Measurements from ENCODE around the gene C1GALT1.
"Not testable (repeated sequence)": the region's sequence is repeated elsewhere in the genome, so short reads cannot be mapped to it uniquely, and the experiment has no call there.

Gene C1GALT1

DNA sequence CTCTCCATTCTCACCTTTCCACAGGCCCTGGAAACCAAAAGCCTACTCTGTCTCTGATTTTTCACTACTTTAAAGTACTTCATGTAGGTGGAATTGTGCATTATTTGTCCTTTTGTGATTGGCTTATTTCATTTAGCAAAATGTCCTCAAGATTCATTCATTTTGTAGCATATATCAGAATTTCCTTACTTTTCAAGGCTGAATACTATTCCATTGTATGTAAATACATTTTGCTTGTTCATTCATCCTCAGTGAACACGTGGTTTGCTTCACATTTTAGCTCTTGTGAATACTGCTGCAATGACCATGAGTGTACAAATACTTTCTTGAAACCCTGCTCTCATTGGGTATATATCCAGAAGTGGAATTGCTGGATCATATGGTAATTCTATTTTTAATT, 8.8 kb downstream of the C1GALT1 start:
- Histone ChIP-seq H3K79me2 (ENCODE audit: insufficient read depth, low read length) (peaks cover 98% of the 10 kb centered on the region), H3K4me1 (ENCODE audit: insufficient read depth, low read length, severe bottlenecking) (no peaks in the 10 kb centered on the region), H3K27me3 (ENCODE audit: insufficient read depth, low read length) (no peaks in the 10 kb centered on the region), H2AFZ (ENCODE audit: low read length) (no peak overlapping the region), H4K20me1 (ENCODE audit: insufficient read depth, low read length) (no peaks in the 10 kb centered on the region), H3F3A (ENCODE audit: insufficient read depth, low read length) (no peaks in the 10 kb centered on the region), H3K9ac (ENCODE audit: low read length) (no peak overlapping the region), H3K4me2 (ENCODE audit: low read length) (no peak overlapping the region), H3K9me2 (ENCODE audit: low read depth, low read length) (no peaks in the 10 kb centered on the region), H3K36me3 (ENCODE audit: insufficient read depth, low read length) (peaks cover 56% of the 10 kb centered on the region), H3K27ac (ENCODE audit: low read depth, low read length, poor library complexity, severe bottlenecking) (no peak overlapping the region), H3K4me3 (ENCODE audit: low read depth, low read length, poor library complexity, severe bottlenecking) (no peak overlapping the region), H3K9me3 (ENCODE audit: low read length) (peaks cover 16% of the 10 kb centered on the region)
- no peak for TF ChIP-seq EZH2 (IDR thresholded peaks at IDR 0.05; ENCODE audit: borderline replicate concordance, low read length)
- TF ChIP-seq, protein P1, sequence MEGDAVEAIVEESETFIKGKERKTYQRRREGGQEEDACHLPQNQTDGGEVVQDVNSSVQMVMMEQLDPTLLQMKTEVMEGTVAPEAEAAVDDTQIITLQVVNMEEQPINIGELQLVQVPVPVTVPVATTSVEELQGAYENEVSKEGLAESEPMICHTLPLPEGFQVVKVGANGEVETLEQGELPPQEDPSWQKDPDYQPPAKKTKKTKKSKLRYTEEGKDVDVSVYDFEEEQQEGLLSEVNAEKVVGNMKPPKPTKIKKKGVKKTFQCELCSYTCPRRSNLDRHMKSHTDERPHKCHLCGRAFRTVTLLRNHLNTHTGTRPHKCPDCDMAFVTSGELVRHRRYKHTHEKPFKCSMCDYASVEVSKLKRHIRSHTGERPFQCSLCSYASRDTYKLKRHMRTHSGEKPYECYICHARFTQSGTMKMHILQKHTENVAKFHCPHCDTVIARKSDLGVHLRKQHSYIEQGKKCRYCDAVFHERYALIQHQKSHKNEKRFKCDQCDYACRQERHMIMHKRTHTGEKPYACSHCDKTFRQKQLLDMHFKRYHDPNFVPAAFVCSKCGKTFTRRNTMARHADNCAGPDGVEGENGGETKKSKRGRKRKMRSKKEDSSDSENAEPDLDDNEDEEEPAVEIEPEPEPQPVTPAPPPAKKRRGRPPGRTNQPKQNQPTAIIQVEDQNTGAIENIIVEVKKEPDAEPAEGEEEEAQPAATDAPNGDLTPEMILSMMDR (IDR thresholded peaks at IDR 0.05; ENCODE audit: low read length) = no peak

DNA sequence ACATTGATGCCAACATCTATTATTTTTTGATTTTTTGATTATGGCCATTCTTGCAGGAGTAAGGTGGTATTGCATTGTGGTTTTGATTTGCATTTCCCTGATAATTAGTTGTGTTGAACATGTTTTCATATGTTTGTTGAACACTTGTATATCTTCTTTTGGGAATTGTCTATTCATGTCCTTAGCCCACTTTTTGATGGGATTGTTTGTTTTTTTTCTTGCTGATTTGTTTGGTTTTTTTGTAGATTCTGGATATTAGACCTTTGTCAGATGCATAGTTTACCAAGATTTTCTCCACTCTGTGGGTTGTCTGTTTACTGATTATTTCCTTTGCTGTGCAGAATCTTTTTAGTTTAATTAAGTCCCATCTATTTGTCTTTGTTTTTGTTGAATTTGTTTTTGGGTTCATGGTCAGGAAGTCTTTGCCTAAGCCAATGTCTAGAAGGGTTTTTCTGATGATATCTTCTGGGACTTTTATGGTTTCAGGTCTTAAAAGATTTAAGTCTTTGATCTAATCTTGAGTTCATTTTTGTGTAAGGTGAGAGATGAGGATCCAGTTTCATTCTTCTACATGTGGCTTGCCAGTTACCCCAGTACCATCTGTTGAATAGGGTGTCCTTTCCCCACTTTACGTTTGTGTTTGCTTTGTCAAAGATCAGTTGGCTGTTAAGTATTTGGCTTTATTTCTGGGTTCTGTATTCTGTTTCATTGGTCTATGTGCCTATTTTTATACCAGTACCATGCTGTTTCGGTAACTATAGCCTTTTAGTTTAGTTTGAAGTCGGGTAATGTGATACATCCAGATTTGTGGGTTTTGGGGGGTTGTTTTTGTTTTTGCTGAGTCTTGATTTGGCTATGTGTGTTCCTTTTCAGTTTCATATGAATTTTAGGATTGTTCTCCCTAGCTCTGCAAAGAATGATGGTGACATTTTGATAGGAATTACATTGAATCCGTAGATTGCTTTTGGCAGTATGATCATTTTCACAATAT, 10.7 kb downstream of the C1GALT1 start:
- Histone ChIP-seq H3K79me2 (ENCODE audit: insufficient read depth, low read length) (peaks cover 85% of the 10 kb centered on the region), H3K36me3 (ENCODE audit: insufficient read depth, low read length) (peaks cover 38% of the 10 kb centered on the region), H3K9me3 (ENCODE audit: low read length) (peaks cover 16% of the 10 kb centered on the region)
- H3K9ac ChIP-seq (ENCODE audit: low read length); H3K4me2 ChIP-seq (ENCODE audit: low read length); H4K20me1 ChIP-seq (ENCODE audit: insufficient read depth, low read length); H3K27me3 ChIP-seq (ENCODE audit: insufficient read depth, low read length); H3K27ac ChIP-seq (ENCODE audit: low read depth, low read length, poor library complexity, severe bottlenecking); H3K9me2 ChIP-seq (ENCODE audit: low read depth, low read length); H3F3A ChIP-seq (ENCODE audit: insufficient read depth, low read length); H3K4me3 ChIP-seq (ENCODE audit: low read depth, low read length, poor library complexity, severe bottlenecking); H2AFZ ChIP-seq (ENCODE audit: low read length); H3K4me1 ChIP-seq (ENCODE audit: insufficient read depth, low read length, severe bottlenecking): not testable (repeated sequence)

DNA sequence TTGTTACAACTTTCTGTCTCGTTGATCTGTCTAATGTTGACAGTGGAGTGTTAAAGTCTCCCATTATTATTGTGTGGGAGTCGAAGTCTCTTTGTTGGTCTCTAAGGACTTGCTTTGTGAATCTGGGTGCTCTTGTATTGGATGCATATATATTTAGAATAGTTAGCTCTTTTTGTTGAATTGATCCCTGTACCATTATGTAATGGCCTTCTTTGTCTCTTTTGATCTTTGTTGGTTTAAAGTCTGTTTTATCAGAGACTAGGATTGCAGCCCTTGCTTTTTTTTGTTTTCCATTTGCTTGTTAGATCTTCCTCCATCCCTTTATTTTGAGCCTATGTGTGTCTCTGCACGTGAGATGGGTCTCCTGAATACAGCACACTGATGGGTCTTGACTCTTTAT, 17.2 kb downstream of the C1GALT1 start:
- Histone ChIP-seq H3K4me1 (ENCODE audit: insufficient read depth, low read length, severe bottlenecking) (peaks cover 12% of the 10 kb centered on the region), H3K79me2 (ENCODE audit: insufficient read depth, low read length) (peaks cover 55% of the 10 kb centered on the region), H3K9me3 (ENCODE audit: low read length) (peaks cover 11% of the 10 kb centered on the region)
- not testable (repeated sequence) for H2AFZ ChIP-seq (ENCODE audit: low read length); H3K4me2 ChIP-seq (ENCODE audit: low read length); H3K9me2 ChIP-seq (ENCODE audit: low read depth, low read length); H3K27ac ChIP-seq (ENCODE audit: low read depth, low read length, poor library complexity, severe bottlenecking); H4K20me1 ChIP-seq (ENCODE audit: insufficient read depth, low read length); H3K36me3 ChIP-seq (ENCODE audit: insufficient read depth, low read length); H3F3A ChIP-seq (ENCODE audit: insufficient read depth, low read length); H3K27me3 ChIP-seq (ENCODE audit: insufficient read depth, low read length); H3K4me3 ChIP-seq (ENCODE audit: low read depth, low read length, poor library complexity, severe bottlenecking); H3K9ac ChIP-seq (ENCODE audit: low read length)

DNA sequence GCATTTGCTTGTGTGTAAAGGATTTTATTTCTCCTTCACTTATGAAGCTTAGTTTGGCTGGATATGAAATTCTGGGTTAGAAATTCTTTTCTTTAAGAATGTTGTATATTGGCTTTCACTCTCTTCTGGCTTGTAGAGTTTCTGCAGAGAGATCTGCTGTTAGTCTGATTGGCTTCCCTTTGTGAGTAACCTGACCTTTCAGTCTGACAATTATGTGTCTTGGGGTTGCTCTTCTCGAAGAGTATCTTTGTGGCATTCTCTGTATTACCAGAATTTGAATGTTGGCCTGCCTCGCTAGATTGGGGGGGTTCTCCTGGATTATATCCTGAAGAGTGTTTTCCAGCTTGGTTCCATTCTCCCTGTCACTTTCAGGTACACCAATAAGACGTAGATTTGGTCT, 17.9 kb downstream of the C1GALT1 start:
- not testable (repeated sequence) for H3K9me3 ChIP-seq (ENCODE audit: low read length); H3K9me2 ChIP-seq (ENCODE audit: low read depth, low read length); H3K4me3 ChIP-seq (ENCODE audit: low read depth, low read length, poor library complexity, severe bottlenecking); H3K27ac ChIP-seq (ENCODE audit: low read depth, low read length, poor library complexity, severe bottlenecking); H3K4me2 ChIP-seq (ENCODE audit: low read length); H3K9ac ChIP-seq (ENCODE audit: low read length); H3K27me3 ChIP-seq (ENCODE audit: insufficient read depth, low read length); H3K36me3 ChIP-seq (ENCODE audit: insufficient read depth, low read length); H3F3A ChIP-seq (ENCODE audit: insufficient read depth, low read length); H4K20me1 ChIP-seq (ENCODE audit: insufficient read depth, low read length); H2AFZ ChIP-seq (ENCODE audit: low read length)
- peaks cover 55% of the 10 kb centered on the region for H3K79me2 ChIP-seq (ENCODE audit: insufficient read depth, low read length)
- peaks cover 12% of the 10 kb centered on the region for H3K4me1 ChIP-seq (ENCODE audit: insufficient read depth, low read length, severe bottlenecking)

Measured in OCI-LY1 (cell line).